DMS 273 (cell line): ENCODE data around the gene ITPK1.

Source experiments
- DNase-seq: peaks from one replicate; lab custom pipeline; 2025; ENCODE audit not compliant: unreplicated experiment; lab: John Stamatoyannopoulos, UW

Gene ITPK1

DNA sequence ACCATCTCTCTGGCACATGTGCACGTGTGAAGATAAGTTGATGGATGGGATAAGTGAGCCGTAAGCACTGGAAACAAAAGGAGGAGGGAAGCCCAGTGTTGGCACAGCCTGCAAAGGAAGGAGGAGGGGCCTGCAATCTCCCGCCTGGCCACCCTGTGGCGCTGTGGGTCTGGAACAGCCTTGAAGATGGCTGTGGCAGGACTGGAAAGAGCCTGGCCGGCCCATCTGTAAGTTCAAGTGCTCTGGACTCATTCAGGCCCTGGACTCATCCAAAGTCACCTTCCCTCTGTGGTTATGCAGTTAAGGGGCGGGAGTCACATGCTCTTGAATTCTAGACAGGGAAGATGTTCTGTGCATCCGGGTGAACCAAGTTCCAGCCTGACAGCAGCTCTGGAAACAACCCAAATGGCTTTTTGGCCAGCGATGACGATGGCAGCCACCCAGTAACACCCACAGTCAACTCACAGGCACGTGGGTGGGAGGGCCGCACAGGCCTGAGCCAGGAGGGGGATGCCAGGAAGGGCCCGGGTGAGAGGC lies 142.4 kb downstream of the ITPK1 start:
- DNase-seq = peak; percentile 63

DNA sequence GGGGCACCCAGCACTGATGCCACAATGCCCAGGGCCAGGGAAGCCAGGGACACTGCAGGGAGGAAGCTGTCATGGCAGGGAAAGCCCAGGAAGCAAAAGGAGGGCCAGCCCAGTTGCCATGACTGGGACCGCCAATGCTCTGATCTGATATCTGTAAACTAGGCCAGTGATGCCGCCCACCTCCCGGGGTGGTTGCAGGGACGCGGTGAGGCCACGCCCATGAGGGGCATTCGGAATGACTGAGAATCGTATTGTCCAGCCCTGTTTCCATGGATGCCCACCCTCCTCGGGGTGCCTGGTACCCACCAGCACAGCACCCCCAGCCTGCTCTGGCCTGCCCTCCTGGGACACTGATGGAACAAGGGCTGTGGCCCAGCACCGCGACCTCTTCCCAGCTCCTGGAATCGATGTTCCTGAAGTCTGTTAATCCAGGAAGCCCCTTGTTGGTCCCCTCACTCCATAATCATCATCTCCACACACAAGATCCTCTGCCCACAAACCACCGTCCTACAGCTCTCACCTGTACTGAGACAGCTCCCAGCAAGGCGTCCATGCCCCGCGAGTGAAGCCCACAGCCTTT lies 144.0 kb downstream of the ITPK1 start:
- DNase-seq = no peak

DNA sequence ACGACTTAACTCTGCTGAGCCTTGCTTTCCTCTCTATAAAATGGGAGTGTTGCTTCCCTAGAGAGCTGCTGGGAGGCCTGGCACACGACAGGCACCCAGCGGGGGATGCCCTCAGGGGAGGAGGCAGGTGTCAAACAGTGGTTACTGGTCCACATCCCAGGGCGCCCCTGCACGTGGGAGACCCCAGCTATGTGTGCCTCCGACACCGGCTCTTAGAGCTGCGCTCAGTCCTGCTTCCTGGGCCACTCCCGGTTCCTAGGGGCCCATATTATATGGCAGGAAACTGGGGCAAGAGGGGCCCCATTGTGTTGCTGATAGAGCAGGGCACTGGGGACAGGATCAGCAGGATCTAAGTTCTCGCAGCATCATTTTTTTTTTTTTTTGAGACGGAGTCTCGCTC lies 145.5 kb downstream of the ITPK1 start:
- DNase-seq = no peak

DNA sequence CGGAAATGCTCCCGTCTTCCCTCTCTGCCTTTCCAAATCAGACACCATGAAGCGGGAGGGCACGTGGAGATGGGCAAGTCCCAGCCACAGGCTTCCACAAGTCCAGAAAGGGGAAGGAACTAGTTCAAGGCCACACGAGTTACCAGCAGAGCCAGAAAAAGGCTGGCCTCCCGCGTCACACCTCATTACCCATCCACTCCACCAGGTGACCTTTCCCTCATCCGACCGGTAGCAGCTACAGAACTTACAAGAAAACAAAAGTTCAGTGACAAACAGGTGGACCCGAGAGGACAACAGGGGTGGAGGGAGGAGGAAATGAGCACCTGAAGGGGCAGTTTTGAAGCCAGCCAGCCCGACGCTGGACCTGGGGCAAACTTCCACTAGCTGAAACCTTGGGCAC lies 145.9 kb downstream of the ITPK1 start:
- DNase-seq = no peak

DNA sequence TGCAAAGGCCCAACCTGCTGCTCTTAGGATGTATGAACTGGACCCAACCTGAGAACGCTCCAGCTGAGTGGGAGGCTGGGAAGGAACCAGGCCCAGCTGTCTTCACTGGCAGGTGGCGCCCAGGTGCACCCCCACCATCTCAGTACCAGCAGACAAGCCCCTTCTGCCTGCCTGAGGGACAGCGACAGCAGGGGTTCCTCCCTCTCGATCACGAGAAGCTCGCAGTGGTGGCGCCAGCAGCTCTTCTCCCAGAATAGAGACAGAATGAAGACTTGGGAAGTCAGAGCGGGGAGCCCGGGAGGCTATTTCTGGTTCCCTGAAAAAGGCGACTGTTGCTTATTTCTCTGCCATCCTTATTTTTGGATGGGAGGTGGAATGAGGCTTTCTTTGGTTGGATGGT lies 146.3 kb downstream of the ITPK1 start:
- no peak for DNase-seq

DNA sequence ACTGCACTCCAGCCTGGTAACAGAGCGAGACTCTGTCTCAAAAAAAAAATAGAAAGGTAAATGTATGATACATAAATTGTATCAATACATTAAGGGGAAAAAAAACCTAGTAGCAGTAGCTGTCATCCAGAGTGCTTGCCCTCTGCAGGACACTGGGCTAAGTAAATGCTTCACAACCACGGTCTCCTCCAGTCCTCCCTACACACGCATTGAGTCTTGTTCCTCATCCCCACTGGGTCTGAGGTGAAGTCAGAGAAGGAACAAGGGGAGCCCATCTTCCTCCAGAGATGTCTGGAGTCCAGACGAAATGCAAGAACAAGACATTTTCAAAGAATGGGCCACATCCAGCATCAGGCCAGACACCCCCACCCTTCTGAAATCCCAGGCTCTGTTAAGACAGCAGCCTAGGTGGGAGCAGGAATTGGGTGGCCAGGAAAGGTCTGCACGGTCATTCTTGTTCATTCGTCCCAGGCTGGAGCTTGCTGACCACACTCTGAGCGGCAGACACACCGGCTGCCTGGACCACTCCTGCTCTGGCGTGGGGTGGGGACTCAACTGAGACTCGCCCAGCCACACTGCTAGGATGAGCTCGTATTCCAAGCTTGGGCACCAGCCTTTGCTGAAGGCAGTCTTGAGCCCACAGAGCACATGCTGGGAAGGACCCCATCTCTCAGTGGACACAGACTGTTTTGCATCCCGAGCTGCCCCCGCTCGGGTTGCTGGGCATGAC lies 147.3 kb downstream of the ITPK1 start:
- DNase-seq = no peak

DNA sequence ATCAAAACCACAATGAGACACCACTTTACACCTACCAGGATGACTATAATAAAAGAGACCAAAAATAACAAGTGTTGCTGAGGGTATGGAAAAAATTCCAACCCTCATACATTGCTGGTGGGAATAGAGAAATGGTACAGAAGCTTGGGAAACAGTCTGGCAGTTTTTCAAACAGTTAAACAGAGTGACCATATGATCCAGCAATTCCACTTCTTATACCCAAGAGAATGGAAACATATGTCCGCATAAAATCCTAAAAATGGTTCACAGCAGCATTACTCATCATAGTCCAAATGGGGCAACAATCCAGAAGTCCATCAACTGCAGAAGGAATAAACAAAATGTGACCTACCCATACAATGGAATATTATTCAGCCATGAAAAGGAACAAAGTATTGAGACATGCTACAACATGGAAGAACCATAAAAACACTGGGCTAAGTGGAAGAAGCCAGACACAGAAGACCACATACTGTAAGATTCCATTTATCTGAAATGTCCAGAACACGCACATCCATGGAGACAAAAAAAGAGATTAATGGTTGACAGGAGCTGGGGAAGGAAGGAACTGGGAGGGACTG lies 148.3 kb downstream of the ITPK1 start:
- peak; percentile 13 for DNase-seq

DNA sequence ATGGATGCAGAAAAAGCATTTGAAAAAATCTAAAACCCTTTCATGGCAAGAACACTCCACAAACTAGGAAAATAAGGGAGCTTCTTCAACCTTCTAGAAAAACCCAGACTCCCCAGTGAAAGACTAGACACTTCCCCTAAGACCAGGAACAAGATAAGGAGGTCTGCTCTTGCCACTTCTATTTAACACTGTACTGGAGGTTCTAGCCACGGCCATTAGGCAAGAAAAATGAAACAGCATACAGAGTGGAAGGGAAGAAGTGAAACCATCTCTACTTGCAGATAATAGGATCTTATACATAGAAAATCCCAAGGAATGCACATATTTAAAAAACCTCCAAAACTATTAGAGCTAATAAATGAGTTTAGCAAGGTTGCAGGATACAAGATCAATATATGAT lies 150.4 kb downstream of the ITPK1 start:
- DNase-seq = no peak

DNA sequence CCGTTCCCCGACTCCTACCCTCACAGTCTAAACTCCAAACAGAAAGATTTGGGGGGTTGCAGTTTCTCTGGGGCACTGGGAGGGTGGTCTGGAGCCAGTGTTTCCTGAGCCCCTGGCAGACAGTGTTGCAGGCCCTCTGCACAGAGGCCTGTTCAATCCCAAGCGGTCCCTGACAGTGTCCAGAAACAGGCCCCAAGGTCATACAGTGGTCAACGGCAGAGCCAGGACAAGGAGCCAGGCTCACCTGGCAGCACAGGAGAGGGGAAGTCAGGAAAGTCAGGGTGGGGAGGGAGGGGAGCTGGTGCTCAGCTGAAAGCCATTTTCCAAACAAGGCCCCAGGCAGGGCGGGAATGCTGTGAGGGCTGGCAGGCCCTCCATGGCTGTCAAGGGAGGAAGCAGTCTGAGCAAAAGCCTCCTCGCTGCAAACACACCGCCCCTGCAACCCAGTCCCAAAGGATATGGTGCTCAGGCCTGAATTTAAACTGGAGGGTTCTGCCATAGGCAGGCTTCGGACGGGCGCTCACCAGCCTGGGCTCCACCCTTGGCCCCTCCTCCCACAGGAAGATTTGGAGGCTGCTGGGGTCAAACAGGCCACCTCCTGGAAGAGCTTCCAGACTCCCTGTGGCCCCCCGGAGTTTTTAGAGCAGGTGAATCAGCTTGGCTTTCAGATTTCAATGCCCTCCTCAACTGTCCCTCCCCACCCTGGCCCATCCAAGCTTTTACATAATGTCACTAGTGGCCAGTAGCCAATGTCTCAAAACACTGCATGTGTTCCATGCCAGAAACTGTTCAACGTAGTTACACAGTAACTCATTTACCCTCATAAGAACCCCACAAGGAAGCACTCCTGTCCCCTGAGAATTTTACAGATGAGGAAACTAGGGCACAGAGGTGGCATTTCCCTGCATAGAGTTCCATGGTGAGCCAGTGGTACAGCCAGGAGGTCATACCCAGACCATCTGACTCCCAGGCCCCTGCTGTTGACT lies 151.3 kb downstream of the ITPK1 start:
- DNase-seq = no peak

DNA sequence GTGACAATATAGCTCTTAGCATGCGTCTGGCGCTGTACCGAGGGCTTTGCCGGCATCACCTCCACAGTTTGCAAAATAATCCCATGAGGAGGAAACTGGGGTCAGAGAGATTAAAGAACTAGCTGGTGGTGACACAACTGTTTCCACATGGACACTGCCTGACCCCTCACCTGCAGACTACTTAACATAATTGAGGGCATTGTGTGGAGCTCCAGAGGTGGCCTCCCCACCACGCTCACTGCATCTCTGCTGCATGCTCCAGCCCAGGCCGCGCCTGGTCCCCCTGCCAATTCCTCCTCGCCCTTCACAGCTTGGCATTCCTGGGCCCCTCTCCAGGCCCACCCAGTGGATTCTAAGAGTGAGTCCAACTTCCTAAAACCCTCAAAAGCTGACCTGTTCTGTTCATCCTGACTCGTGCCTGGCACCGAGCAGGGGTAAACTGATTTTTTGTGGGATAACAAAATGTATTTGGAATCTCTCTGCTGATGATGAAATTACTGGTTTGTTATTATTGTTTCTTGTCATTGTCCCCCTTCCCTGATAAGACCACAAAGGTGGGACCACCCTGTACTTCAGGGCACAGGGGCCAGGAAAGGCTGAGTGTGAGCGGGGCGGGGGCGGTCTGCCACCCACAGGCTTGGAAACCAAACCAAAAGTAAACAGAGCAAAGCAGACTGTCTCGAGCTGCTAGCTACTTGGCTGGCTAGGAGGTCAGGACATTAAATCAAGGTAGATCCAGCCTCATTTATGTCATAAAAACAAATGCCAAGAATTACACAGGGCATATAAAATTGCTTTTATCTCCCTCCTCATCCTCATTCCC lies 152.2 kb downstream of the ITPK1 start:
- DNase-seq = no peak

DNA sequence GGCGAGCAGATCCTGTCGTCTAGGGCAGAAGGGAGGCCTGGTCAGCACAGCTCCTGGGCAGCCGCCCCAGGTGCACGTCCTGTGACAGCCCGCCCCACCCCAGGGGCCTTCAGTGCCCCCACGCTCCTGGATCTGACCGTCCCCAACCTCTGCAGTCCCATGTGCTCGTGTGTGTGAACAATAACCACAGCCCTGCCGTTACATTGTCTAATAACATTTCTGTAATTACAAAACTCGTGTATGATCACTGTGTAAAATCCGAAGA lies 153.0 kb downstream of the ITPK1 start:
- DNase-seq = no peak

DNA sequence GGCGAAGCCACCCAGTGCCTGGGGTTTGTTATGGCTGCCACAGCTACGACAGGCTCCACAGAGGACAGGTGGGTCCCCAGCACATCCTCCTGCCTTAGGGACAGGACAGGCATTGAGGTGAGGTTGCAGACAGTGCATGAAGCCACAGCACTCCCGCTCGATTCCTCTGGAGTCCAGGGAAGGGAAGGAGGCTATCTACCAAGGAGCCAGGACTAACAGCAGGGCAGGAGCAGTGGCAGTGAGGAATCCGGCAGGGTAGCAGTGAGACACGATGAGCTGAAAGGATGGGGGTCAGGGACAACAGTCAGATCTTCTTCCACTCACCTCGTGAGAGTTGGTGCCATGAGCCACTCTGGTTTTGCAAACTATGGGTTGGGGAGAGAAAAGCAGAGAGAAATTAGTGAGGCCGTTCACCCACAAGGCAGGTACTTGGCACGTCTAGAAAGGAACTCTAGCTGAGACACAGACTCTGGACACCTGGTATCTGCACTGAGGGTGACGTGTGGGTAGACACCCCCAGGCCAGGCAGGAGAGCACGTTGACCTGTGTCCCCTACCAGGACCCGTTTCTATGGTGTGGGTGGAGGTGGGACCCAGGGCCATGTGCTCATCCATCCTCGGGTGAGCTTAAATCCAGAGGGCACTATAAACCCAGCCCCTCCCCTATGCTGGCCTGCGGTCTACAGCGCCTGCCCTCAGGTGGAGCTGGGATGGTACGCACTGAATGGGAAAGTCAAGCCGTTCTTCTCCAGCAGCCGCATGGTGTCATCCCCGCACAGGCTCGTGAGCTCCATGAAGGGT lies 153.5 kb downstream of the ITPK1 start:
- no peak for DNase-seq

DNA sequence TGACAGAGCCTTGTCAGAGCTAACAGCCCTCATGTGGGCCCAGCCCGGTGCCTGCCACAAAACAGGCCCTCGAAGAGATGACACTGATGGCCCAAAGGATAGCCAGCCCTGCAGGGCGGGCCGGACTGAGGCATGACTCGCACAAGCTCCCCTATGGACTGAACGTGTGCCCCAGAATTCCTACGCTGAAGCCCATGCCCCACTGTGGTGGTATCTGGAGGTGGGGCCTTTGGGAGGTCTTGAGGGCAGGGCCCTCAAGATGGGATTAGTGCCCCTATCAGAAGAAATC lies 154.2 kb downstream of the ITPK1 start:
- DNase-seq = no peak

DNA sequence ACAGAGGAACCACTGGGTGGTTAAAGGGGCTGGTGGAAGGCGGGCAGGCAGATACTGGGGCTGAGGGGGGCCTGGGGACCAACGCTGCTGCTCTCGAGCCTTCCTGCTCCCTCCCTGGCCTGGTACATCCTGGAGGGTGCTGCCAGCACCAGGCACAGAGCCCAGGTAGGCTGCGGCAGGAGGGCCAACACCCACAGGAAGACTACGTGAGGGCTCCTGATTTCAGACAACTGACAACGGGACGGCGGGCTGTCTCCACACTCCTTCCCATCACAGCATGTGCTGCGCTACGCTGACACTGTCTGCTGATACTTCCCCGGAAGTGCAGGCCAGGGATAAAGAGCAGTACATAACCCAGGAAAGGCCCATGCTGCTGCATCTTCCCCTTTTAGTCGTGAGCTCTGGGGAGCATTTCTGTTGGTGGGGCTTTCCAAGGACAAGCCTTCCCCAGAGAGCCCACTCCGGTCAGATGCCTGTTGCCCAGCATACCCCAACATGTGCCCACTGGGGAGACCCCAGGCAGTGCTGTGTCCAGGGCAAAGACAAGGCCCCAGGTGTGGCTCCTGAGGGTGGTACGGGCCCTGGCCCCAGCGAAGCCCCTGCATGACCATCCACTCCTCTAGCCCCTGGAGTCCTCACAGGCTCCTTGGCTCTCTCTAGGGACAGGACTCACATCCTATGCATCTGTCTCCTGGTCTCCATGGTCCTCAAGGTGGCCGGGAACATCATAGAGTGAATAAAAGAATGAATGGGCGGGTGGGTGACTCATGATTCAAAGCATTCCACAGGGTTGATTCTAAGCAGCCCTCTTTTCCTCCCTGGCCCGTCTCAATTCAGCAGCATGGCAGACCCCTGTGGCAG lies 154.8 kb downstream of the ITPK1 start:
- DNase-seq = no peak

DNA sequence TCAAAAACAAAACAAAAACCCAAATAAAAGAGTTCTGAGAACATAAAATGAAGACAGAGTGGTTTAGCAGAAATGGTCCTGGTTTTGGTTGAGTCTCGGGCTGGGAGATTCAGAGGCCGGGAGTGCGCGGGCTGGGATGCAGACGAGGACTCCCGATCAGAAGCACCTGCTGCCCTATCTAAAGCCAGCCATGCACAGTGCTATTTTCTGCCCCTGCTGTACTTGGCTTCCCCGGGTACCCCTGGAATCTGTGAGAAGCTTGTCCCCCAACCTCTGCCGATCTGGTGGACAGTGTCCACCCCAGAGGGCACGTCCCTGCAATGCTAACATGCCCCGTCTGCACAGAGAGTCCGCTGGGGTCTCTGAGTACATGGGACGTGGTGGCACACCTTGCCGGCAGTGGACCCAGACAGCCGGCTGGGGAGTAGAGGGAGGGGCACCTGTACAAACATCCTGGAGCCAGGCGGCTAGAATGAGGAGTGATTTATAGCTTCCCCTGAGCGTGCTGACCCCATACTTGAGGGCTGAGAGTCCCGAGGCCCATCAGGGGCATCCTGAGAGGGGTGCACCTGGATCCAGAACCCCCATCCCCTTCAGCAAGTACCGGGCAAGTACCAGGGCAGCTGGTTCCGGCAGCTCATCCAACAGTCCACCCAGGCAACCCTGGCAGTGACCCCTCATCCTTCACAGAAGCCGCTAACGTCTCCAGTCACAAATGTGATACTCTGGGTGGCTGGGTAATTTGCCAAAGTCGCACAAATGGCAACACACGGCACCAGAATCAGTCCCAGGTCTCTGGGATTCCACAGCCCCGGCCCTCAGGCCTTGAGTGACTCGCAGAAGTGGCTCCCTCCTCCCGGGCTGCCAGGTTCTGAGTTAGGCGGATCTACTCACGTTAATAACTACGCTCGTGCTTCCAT lies 155.7 kb downstream of the ITPK1 start:
- DNase-seq = no peak

DNA sequence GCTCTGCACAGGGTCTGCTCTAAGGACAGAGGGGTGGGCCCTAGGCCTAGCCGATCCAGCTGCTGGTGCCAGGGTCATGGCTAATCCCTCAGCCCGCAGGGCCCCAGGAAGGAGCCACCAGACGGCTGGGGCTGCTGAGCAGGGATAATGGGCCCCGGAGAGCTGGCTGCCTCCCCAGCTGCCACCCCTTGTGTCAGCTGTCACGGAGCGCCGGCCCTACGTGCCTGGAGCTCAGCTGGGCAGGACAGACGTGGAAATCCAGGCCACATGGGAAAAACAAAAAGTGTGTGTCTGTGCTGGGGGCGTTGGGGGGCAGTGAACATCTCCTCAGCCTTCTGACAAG lies 156.6 kb downstream of the ITPK1 start:
- DNase-seq = peak; percentile 88

DNA sequence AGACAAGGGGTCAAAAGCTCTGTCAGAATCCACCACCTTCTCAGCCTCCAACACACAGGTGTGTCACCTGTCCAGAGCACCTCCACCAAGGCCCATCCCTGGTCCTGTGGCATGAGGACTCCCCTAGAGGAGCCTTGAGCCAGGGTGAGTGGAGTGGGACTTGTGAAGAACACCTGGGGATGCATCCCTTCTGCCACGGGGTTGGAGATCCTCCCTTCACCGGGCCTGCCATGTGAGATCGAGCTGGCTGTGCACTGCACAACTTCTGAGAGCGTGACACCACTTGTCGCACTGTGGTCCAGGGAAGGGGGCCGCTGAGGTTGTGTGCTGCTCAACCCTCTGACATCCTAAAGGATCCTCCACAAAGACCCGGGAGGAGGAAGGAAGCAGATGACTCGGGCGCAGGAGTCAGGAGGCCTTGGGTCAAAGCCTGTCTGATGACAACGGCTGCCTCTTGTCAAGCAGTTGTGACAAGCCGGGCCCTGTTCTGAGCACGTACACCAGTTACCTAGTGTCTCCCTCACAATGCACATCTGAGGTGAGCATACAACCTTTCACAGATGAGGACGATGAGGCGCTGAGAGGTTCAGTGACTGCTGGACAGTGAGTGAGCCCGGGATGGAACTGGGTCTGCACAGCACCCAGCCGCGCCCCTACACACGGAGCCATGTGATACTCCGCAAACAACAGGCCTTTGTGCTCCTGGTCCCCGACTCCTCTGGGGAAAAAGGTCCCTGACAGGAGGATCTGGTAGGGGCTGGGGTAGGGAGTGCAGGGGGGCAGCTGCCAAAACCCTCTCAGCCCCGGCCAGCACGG lies 157.1 kb downstream of the ITPK1 start:
- DNase-seq = no peak
